Keratinocyte (primary cell): Measurements from ENCODE around the gene S100A11. TPM values are rescaled to one million over a fixed set of nuclear protein-coding genes. Genes with fewer than 3 reads are reported as not detected.
A peak's percentile ranks its signal among the peaks of the same experiment; 100 is the strongest.

Experiments
- DNase-seq: peaks from one replicate; pipeline ENCODE4 v3.0.0-alpha.2; 2011; ENCODE audit warnings: low read depth, missing footprints, low spot score
- FAIRE-seq: peaks from 2 replicates; lab custom pipeline; 2011; peaks lifted over from hg19 to GRCh38; lab: Jason Lieb, UNC
- H2AFZ ChIP-seq: 2 replicates; pipeline ENCODE4 v1.6.0; 2012; ENCODE audit warnings: low read length, control low read depth, inconsistent platforms; ENCODE audit not compliant: control insufficient read depth
- H3K27ac ChIP-seq: 2 replicates; pipeline ENCODE4 v1.5.1; 2011; ENCODE audit warnings: low read length; ENCODE audit not compliant: control insufficient read depth, insufficient read depth
- H3K27me3 ChIP-seq: 3 replicates; pipeline ENCODE4 v1.6.0; 2011; ENCODE audit warnings: low read length; ENCODE audit not compliant: control insufficient read depth, insufficient read depth; ENCODE audit errors: extremely low read depth
- H3K36me3 ChIP-seq, 2 experiments: 2 replicates in 1 of 2; 3 replicates in 1 of 2; pipeline ENCODE4 v1.5.1; 2011; ENCODE audit warnings: low read length in 2 of 2, mild to moderate bottlenecking in 1 of 2; ENCODE audit not compliant: control insufficient read depth in 2 of 2, insufficient read depth in 2 of 2; ENCODE audit errors: extremely low read depth in 1 of 2
- H3K4me1 ChIP-seq: 3 replicates; pipeline ENCODE4 v1.5.1; 2011; ENCODE audit warnings: low read length; ENCODE audit not compliant: control insufficient read depth, insufficient read depth; ENCODE audit errors: extremely low read depth
- H3K4me2 ChIP-seq: 3 replicates; pipeline ENCODE4 v1.6.0; 2011; ENCODE audit warnings: low read depth, low read length; ENCODE audit not compliant: control insufficient read depth, insufficient read depth; ENCODE audit errors: extremely low read depth
- H3K4me3 ChIP-seq, 3 experiments: fragments of 200-600 bp in 1 of 3; sonication (generic) in 1 of 3; 2 replicates in 2 of 3; 3 replicates in 1 of 3; pipeline ENCODE4 v1.5.1; 2011 to 2016; ENCODE audit warnings: low read length in 3 of 3, mild to moderate bottlenecking in 3 of 3, control low read depth in 2 of 3, inconsistent platforms in 1 of 3, low read depth in 1 of 3, mixed read lengths in 1 of 3, mixed run types in 1 of 3, moderate library complexity in 1 of 3; ENCODE audit not compliant: control insufficient read depth in 2 of 3, insufficient read depth in 2 of 3; ENCODE audit errors: extremely low read depth in 1 of 3
- H3K79me2 ChIP-seq: 2 replicates; pipeline ENCODE4 v1.6.0; 2012; ENCODE audit warnings: low read length; ENCODE audit not compliant: control insufficient read depth, insufficient read depth
- H3K9ac ChIP-seq: 3 replicates; pipeline ENCODE4 v1.6.0; 2011; ENCODE audit warnings: low read length; ENCODE audit not compliant: control insufficient read depth, insufficient read depth; ENCODE audit errors: extremely low read depth
- H3K9me1 ChIP-seq: 3 replicates; pipeline ENCODE4 v1.6.0; 2011; ENCODE audit warnings: low read length; ENCODE audit not compliant: control insufficient read depth, insufficient read depth; ENCODE audit errors: extremely low read depth
- H3K9me3 ChIP-seq: 2 replicates; pipeline ENCODE4 v1.5.1; 2012; ENCODE audit warnings: low read depth, low read length; ENCODE audit not compliant: control insufficient read depth
- H4K20me1 ChIP-seq: 3 replicates; pipeline ENCODE4 v1.6.0; 2011; ENCODE audit warnings: low read length; ENCODE audit not compliant: control insufficient read depth, insufficient read depth; ENCODE audit errors: extremely low read depth
- CTCF ChIP-seq, 3 experiments: IDR thresholded peaks in 1 of 3; conservative IDR thresholded peaks in 1 of 3; optimal IDR thresholded peaks in 1 of 3; 2 replicates in 2 of 3; 3 replicates in 1 of 3; pipeline versions ENCODE3 to v1.5.1; 2011; ENCODE audit warnings: low read length in 3 of 3, mild to moderate bottlenecking in 3 of 3, moderate library complexity in 2 of 3, control low read depth in 1 of 3, inconsistent platforms in 1 of 3; ENCODE audit not compliant: insufficient read depth in 2 of 3; ENCODE audit errors: extremely low read depth in 1 of 3
- EZH2 ChIP-seq: IDR thresholded peaks from one replicate; pipeline ENCODE4 v1.6.1; 2012; ENCODE audit warnings: inconsistent platforms, mild to moderate bottlenecking, low read length, moderate library complexity
- dilution Hi-C: fragments of 300-500 bp; cut with MboI; formaldehyde crosslinking; loops from one replicate; pipeline ENCODE4 v1.7.0; 2020; ENCODE audit warnings: low sequenced_read_pairs; ENCODE audit not compliant: extremely low pct_ligation_motif_present
- polyA plus RNA-seq, 5 experiments: library from polyadenylated mRNA; depleted of rRNA in 3 of 5; stranded (reverse) in 3 of 5; stranded (forward) in 1 of 5; unstranded in 1 of 5; fragments of >200 nt; gene quantifications; 1 replicate in 1 of 5; 2 replicates in 3 of 5; 3 replicates in 1 of 5; pipeline versions ENCODE4 v1.2.1 to v1.2.3, GENCODE V29; 2011 to 2012; ENCODE audit warnings: missing spikeins in 2 of 5, low read depth in 1 of 5, low replicate concordance in 1 of 5

Gene S100A11
- polyA plus RNA-seq, 1 donor (not counting 4 experiments of a cell fraction or from before 2014, with no cell fraction given) = 3,230 TPM

GRCh38 chr1:151993734-151994496, 42.9 kb downstream of the S100A11 start, which contains the start of gene S100A10:
Gene S100A10, minus strand, starts transcription at chr1:151993859. Its CDS starts 7,629 bp downstream, at chr1:151986230.
- Histone ChIP-seq H3K9ac (peak within 1 kb of the TSS; percentile 100), H3K4me2 (peak within 1 kb of the TSS; percentile 88), H2AFZ (no peak within 1 kb of the TSS), H3K36me3 (peaks cover 13 to 22% of the 10 kb centered on the region in 2 experiments), H4K20me1 (peaks cover 5% of the 10 kb centered on the region), H3K9me1 (no peaks in the 10 kb centered on the region), H3K79me2 (peaks cover 41% of the 10 kb centered on the region), H3K4me1 (peaks cover 66% of the 10 kb centered on the region), H3K27me3 (no peaks in the 10 kb centered on the region), H3K9me3 (no peaks in the 10 kb centered on the region), H3K27ac (peak within 1 kb of the TSS; percentile 100), H3K4me3 (peak within 1 kb of the TSS; percentile 78 to 99 (median 94))
- no peak for DNase-seq
- dilution Hi-C loops = no loop called here
- no peak for TF ChIP-seq CTCF (optimal IDR thresholded peaks at IDR 0.05 in 1 of 3, IDR thresholded peaks at IDR 0.05 in 1 of 3, conservative IDR thresholded peaks at IDR 0.05 in 1 of 3; ENCODE audit: extremely low read depth in 1 of 3, insufficient read depth in 2 of 3, low read length in 3 of 3)
- TF ChIP-seq EZH2 = no peak
- FAIRE-seq = no peak

- Histone ChIP-seq H3K9me1 (no peaks in the 10 kb centered on the region), H3K4me2 (peak overlapping the region; percentile 85), H3K36me3 (peaks cover 15 to 22% of the 10 kb centered on the region in 2 experiments), H3K27ac (peak overlapping the region; percentile 100), H3K27me3 (no peaks in the 10 kb centered on the region), H4K20me1 (peaks cover 5% of the 10 kb centered on the region), H2AFZ (no peak overlapping the region), H3K9me3 (no peaks in the 10 kb centered on the region), H3K4me3 (peak overlapping the region; percentile 78 to 99 (median 94)), H3K9ac (peak overlapping the region; percentile 100), H3K79me2 (peaks cover 48% of the 10 kb centered on the region), H3K4me1 (peaks cover 66% of the 10 kb centered on the region)
- dilution Hi-C loops = no loop called here
- FAIRE-seq = no peak
- no peak for TF ChIP-seq EZH2
- TF ChIP-seq CTCF (optimal IDR thresholded peaks at IDR 0.05 in 1 of 3, IDR thresholded peaks at IDR 0.05 in 1 of 3, conservative IDR thresholded peaks at IDR 0.05 in 1 of 3; ENCODE audit: extremely low read depth in 1 of 3, insufficient read depth in 2 of 3, low read length in 3 of 3) = no peak
- DNase-seq = no peak
These were observed 43.6 kb downstream of the S100A11 start for GRCh38 chr1:151993084-151993733.
